Uterus (tissue), 4 donors: ENCODE results near the gene DPH7. TPM values are rescaled to one million over a fixed set of nuclear protein-coding genes. Genes with fewer than 3 reads are reported as not detected.
A peak's percentile ranks its signal among the peaks of the same experiment; 100 is the strongest.

Source experiments
- DNase-seq, 2 donors: peaks; one replicate each; pipeline ENCODE4 v3.0.0-alpha.2; 2019 to 2020
- H3K27ac ChIP-seq, 2 donors: fragments of 200-600 bp; sonication (generic); 1 replicate in 1 of 2; 2 replicates in 1 of 2; pipeline ENCODE4 v1.5.1; 2016 to 2018
- H3K27me3 ChIP-seq, 2 donors: fragments of 200-600 bp; sonication (generic); one replicate each; pipeline ENCODE4 v1.5.1; 2018 to 2019; ENCODE audit warnings: control low read depth in 1 of 2
- H3K36me3 ChIP-seq, 2 donors: fragments of 200-600 bp; sonication (generic); one replicate each; pipeline ENCODE4 v1.5.1; 2019; ENCODE audit warnings: control low read depth in 1 of 2
- H3K4me1 ChIP-seq, 2 donors: fragments of 200-600 bp; sonication (generic); one replicate each; pipeline ENCODE4 v1.5.1; 2018 to 2019; ENCODE audit warnings: control low read depth in 1 of 2
- H3K4me3 ChIP-seq, 2 donors: fragments of 200-600 bp; sonication (generic); 1 replicate in 1 of 2; 2 replicates in 1 of 2; pipeline ENCODE4 v1.5.1; 2018 to 2019; ENCODE audit warnings: mild to moderate bottlenecking in 1 of 2
- H3K9me3 ChIP-seq, 2 donors: fragments of 200-600 bp; sonication (generic); one replicate each; pipeline ENCODE4 v1.5.1; 2019; ENCODE audit warnings: control low read depth in 1 of 2
- POLR2A ChIP-seq, 2 donors: fragments of 450-650 bp; IDR thresholded peaks; one replicate each; pipeline ENCODE4 v1.6.1; 2016; ENCODE audit warnings: antibody characterized with exemption in 2 of 2, mild to moderate bottlenecking in 1 of 2, moderate library complexity in 1 of 2
- intact Hi-C: fragments of 100-400 bp; cut with DNase I; formaldehyde crosslinking; loops from one replicate; pipeline ENCODE4 v1.15.1; 2023; ENCODE audit warnings: low total_unique reads
- total RNA-seq, 4 donors: library from RNA; depleted of rRNA in 3 of 4; stranded (reverse); fragments of >200 nt in 3 of 4; gene quantifications; one replicate each; pipeline versions ENCODE4 v1.1.0 to v1.2.4, GENCODE V29; 2014 to 2023
- TF ChIP-seq, protein P1 (sequence below), 4 experiments: fragments of 200-600 bp in 2 of 4; fragments of 450-650 bp in 2 of 4; sonication (generic) in 2 of 4; IDR thresholded peaks; one replicate each; pipeline ENCODE4 v1.5.1; 2016 to 2019; ENCODE audit warnings: antibody characterized with exemption in 4 of 4, mild to moderate bottlenecking in 2 of 4, moderate library complexity in 1 of 4
- donor health status: DM: yes; HTN: yes; CAD: no.

Gene DPH7
- total RNA-seq, 4 donors from 2014 or later, result 31.3 to 42.4 (median 38.4) TPM

DNA sequence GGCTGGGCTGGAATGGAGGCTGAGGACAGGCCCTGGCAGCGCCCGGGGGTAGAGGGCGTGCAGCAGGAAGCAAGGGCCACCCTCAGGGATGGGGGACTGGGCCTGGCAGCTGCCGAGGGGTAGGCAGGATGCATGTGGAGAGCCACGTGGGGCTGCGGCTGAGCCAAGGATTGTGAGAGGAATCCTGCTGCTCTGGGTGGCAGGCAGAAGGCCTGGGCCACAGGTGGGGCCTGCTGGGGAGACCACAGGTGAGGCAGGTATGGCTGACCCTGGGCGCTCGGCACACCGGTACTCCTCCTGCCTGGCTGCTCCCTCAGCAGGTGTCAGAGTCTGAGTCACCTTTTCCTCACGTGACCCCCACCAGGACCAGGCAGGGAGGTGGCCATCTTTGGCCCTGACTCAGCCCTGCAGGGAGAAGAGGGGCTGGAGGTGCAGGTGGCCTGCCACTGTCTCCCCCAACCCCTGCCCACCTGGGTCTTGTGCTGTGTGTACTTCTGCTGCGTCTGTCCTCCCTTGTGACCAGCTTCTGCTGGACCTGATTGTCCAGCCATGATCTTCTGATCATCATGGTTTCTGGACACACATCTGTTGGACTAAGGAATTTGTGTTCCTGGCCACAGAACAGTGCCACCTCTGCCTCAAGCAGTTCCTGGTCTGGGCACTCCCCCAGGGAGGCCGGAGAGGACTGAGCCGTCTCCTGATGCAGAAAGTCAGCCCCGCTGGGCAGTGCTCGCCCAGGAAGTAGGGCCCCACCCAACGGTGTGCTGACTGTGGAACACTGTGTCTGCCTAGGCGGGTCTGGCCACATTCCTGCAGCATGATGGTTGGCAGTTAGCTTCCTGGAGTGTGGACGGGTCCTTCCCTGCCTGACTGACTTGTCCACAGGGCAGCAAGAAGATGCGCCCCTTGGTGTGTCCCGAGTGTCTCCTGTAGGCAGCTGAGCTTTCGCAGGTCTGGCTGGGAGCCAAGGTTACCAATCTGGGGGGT is 33.2 kb upstream of the DPH7 start:
- peak in 1 of 2 donors; percentile 31 for DNase-seq
- Histone ChIP-seq H3K27ac (no peak overlapping the region), H3K4me1 (peaks cover 0 to 6% of the 10 kb centered on the region in 2 donors), H3K36me3 (no peaks in the 10 kb centered on the region), H3K27me3 (no peaks in the 10 kb centered on the region), H3K4me3 (no peak overlapping the region), H3K9me3 (no peaks in the 10 kb centered on the region)
- TF ChIP-seq, protein P1, sequence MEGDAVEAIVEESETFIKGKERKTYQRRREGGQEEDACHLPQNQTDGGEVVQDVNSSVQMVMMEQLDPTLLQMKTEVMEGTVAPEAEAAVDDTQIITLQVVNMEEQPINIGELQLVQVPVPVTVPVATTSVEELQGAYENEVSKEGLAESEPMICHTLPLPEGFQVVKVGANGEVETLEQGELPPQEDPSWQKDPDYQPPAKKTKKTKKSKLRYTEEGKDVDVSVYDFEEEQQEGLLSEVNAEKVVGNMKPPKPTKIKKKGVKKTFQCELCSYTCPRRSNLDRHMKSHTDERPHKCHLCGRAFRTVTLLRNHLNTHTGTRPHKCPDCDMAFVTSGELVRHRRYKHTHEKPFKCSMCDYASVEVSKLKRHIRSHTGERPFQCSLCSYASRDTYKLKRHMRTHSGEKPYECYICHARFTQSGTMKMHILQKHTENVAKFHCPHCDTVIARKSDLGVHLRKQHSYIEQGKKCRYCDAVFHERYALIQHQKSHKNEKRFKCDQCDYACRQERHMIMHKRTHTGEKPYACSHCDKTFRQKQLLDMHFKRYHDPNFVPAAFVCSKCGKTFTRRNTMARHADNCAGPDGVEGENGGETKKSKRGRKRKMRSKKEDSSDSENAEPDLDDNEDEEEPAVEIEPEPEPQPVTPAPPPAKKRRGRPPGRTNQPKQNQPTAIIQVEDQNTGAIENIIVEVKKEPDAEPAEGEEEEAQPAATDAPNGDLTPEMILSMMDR (IDR thresholded peaks at IDR 0.05), result no peak
- peak in 1 of 2 donors; percentile 23 for TF ChIP-seq POLR2A (IDR thresholded peaks at IDR 0.05)
- intact Hi-C loops, result no loop called here

DNA sequence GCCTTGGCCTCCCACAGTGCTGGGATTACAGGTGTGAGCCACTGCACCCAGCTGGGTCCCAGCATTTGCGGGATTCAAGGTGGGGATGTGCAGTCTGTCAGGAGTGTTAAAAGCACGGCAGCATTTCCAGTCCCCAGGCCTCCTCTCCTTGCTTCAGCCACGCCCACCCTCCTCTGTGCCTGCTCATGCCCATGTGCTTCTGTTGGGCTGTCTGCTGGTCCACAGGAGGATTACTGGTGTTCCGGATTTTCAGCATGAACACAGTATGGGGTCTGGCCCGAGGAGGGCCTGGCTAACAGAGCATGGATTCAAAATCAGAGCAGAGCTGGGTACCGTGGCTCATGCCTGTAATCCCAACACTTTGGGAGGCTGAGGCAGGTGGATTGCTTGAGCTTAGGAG is 32.2 kb upstream of the DPH7 start:
- no peak for TF ChIP-seq POLR2A (IDR thresholded peaks at IDR 0.05)
- TF ChIP-seq, protein P1 (IDR thresholded peaks at IDR 0.05), result no peak
- peaks cover 0 to 15% of the 10 kb centered on the region in 2 donors for H3K4me1 ChIP-seq
- no peaks in the 10 kb centered on the region for H3K27me3 ChIP-seq
- no peak for DNase-seq
- H3K9me3 ChIP-seq, result no peaks in the 10 kb centered on the region
- intact Hi-C loops, result no loop called here
- no peaks in the 10 kb centered on the region for H3K36me3 ChIP-seq
- H3K4me3 ChIP-seq, result no peak overlapping the region
- no peak overlapping the region for H3K27ac ChIP-seq

- Histone ChIP-seq H3K27ac (no peak overlapping the region), H3K27me3 (no peaks in the 10 kb centered on the region), H3K4me3 (no peak overlapping the region), H3K9me3 (no peaks in the 10 kb centered on the region), H3K4me1 (peaks cover 0 to 21% of the 10 kb centered on the region in 2 donors), H3K36me3 (no peaks in the 10 kb centered on the region)
- intact Hi-C loops, result no loop called here
- no peak for DNase-seq
- TF ChIP-seq POLR2A (IDR thresholded peaks at IDR 0.05), result no peak
- TF ChIP-seq, protein P1 (IDR thresholded peaks at IDR 0.05), result no peak
These were observed 28.6 kb upstream of the DPH7 start for GRCh38 chr9:137607141-137607857.

- H3K4me3 ChIP-seq, result peak overlapping the region; percentile 34 to 81
- intact Hi-C loops, result no loop called here
- H3K27me3 ChIP-seq, result no peaks in the 10 kb centered on the region
- peak in 1 of 2 donors; percentile 32 for DNase-seq
- no peak for TF ChIP-seq POLR2A (IDR thresholded peaks at IDR 0.05)
- TF ChIP-seq, protein P1 (IDR thresholded peaks at IDR 0.05), result no peak
- H3K9me3 ChIP-seq, result no peaks in the 10 kb centered on the region
- no peak overlapping the region for H3K27ac ChIP-seq
- H3K36me3 ChIP-seq, result no peaks in the 10 kb centered on the region
- H3K4me1 ChIP-seq, result peaks cover 0 to 21% of the 10 kb centered on the region in 2 donors
These were observed 28.0 kb upstream of the DPH7 start for GRCh38 chr9:137606734-137607138.
